ENCODE results near the gene ABRAXAS1.
"Not testable (repeated sequence)": the region's sequence is repeated elsewhere in the genome, so short reads cannot be mapped to it uniquely, and the experiment has no call there.

The ABRAXAS1 gene

DNA sequence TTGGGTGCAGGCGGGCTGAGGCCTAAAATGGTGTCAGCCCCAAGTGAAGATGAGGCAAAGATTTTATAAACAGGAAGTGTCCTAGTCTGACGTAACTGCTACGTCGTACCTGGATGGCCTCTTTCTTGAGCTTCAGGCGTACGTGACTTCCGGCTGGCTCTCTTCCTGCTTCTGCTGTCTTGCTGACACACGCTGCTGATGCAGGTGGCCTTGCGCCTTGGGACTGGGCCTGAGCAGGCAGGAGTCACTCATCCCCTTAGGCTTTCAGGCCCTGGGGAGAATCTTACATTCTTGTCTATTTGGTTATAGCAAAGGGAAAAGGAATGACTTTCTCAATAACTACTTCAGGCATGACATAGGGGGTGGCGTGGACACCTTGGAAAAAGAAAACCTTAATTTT is 20.1 kb upstream of the ABRAXAS1 start:
- H3K4me3 ChIP-seq (ENCODE audit: low read depth, low read length) = no peak overlapping the region
- TF ChIP-seq, protein P1, sequence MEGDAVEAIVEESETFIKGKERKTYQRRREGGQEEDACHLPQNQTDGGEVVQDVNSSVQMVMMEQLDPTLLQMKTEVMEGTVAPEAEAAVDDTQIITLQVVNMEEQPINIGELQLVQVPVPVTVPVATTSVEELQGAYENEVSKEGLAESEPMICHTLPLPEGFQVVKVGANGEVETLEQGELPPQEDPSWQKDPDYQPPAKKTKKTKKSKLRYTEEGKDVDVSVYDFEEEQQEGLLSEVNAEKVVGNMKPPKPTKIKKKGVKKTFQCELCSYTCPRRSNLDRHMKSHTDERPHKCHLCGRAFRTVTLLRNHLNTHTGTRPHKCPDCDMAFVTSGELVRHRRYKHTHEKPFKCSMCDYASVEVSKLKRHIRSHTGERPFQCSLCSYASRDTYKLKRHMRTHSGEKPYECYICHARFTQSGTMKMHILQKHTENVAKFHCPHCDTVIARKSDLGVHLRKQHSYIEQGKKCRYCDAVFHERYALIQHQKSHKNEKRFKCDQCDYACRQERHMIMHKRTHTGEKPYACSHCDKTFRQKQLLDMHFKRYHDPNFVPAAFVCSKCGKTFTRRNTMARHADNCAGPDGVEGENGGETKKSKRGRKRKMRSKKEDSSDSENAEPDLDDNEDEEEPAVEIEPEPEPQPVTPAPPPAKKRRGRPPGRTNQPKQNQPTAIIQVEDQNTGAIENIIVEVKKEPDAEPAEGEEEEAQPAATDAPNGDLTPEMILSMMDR (IDR thresholded peaks at IDR 0.05; ENCODE audit: borderline replicate concordance, insufficient read depth, low read depth, low read length) = no peak

DNA sequence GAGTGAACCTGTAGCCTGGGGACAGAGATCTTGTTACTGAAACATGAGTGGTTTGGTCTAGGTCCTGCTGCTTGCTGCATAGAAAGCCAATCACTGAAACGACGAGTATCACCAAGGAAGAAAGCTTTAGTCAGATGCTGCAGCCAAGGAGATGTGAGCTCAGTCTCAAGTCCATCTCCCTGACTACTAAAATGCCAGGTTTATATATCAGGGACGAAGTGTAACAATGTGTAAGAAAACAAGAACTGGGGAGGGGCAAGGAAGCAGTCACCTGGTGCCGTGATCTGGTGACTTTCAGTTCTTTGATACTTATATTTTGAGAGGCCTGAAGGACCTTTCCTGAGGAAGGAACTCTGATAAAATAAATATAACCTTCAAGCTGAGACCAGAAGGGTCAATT is 19.6 kb upstream of the ABRAXAS1 start:
- no peak overlapping the region for H3K4me3 ChIP-seq (ENCODE audit: low read depth, low read length)
- TF ChIP-seq, protein P1 (IDR thresholded peaks at IDR 0.05; ENCODE audit: borderline replicate concordance, insufficient read depth, low read depth, low read length) = no peak

DNA sequence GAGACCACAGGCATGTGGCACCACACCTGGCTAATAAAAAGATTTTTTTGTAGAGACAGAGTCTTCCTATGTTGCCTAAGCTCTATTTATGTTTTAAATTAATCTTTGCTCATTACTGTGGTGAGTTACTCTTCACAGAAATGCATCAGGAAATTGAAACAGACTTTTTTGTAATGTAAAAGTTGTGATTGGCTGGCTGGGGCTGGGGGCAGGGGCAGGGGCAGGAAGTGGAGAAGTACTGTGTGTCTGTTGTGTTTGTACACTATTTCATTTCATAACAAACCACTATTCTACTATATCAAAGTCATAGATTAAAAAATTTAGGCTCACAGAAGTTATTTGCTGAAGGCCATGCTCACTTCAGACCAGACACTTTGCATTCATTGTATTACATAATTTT is 19.1 kb upstream of the ABRAXAS1 start:
- no peak overlapping the region for H3K4me3 ChIP-seq (ENCODE audit: low read depth, low read length)
- TF ChIP-seq, protein P1 (IDR thresholded peaks at IDR 0.05; ENCODE audit: borderline replicate concordance, insufficient read depth, low read depth, low read length) = no peak

DNA sequence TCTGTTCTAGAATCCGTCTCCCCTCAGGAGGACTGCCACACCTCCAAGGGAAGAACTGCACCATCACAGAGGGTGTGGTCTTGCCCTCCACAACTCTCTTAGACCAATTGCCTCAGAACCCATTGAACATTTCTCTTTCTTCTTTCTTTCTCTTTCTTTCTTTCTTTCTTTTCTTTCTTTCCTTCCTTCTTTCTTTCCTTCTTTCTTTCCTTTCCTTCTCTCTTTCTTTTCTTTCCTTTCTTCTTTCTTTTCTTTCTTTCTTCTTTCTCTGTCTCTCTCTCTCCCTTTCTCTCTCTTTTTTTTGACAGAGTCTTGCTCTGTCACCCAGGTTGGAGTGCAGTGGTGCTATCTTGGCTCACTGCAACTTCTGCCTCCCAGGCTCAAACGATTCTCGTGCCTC is 16.8 kb upstream of the ABRAXAS1 start:
- H3K4me3 ChIP-seq (ENCODE audit: low read depth, low read length) = not testable (repeated sequence)

DNA sequence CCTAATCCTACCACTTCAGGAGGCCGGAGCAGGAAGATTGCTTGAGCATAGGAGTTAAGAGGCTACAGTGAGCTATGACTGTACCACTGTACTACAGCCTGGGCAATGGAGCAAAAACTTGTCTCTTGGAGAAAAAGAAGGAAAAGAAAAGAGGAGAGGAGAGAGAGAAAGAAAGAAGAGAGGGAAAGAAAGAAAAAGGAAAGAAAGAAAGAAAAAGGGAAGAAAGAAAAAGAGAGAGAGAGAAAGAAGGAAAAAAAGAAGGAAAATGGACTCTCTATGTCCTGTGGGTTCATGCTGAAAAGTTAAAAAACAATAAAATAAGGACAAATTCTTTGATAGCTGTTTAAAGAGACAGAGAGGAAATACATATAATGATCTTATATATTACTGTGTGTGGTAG is 13.3 kb upstream of the ABRAXAS1 start:
- no peak overlapping the region for H3K4me3 ChIP-seq (ENCODE audit: low read depth, low read length)
- TF ChIP-seq, protein P1 (IDR thresholded peaks at IDR 0.05; ENCODE audit: borderline replicate concordance, insufficient read depth, low read depth, low read length) = no peak

DNA sequence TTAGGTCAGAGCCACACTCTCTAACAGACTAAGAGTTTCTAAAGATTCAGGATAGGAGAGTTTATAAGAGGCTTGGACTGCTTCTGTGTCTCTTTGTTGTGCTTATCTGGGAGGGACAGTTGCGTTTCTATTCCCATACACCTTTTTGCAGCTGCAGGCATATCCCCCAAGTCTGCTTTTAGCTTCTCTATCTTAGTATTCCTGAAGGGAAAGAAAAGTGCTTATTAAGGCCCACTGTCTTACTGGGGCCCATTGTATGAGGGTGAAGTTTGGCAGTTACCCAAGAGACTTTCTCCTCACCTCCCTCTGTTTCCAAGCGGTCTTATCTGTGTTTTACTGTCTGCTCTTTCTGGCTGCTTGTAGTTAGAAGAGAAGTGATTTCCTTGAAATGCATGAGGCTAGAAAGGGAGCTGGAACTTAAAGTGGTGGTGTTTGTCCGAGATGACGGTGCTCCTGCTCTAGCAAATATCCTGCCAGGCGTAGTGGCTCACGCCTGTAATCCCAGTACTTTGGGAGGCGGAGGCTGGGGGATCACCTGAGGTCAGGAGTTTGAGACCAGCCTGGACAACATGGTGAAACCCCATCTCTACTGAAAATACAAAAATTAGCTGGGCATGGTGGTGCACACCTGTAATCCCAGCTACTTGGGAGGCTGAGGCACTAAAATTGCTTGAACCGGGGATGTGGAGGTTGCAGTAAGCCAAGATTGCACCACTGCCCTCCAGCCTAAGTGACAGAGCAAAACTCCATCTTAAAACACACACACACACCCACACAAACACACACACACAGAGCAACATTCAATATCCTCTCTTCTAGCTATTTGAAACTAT is 11.4 kb upstream of the ABRAXAS1 start:
- H3K4me3 ChIP-seq (ENCODE audit: low read depth, low read length) = not testable (repeated sequence)

DNA sequence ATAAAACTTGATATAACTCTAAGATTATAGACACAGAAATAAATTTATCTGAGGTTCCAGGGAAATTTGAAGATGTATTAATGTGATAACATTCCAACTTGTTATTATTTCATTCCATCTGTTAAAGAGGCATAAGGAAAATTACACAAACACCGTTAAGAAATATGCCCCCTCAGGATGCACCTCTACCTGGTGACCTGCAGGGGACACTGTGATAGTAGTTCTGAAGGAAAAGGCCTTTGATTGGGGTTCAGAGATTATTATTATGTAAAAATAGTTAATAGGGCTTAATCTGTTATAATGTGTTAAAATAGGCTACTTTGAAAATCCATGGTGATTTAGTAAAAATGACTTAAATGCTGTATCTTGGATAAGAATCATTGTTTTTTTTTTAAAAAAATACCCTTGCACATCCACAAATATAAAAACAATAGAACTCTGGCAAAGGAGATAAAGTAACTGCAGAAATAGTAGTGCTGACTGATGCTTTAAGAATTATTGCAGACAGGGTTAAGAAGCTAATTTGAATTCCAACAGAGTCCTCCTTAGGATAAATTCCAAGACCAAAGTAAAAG is 6.1 kb upstream of the ABRAXAS1 start:
- H3K4me3 ChIP-seq (ENCODE audit: low read depth, low read length) = no peak overlapping the region
- TF ChIP-seq, protein P1 (IDR thresholded peaks at IDR 0.05; ENCODE audit: borderline replicate concordance, insufficient read depth, low read depth, low read length) = peak; percentile 84

DNA sequence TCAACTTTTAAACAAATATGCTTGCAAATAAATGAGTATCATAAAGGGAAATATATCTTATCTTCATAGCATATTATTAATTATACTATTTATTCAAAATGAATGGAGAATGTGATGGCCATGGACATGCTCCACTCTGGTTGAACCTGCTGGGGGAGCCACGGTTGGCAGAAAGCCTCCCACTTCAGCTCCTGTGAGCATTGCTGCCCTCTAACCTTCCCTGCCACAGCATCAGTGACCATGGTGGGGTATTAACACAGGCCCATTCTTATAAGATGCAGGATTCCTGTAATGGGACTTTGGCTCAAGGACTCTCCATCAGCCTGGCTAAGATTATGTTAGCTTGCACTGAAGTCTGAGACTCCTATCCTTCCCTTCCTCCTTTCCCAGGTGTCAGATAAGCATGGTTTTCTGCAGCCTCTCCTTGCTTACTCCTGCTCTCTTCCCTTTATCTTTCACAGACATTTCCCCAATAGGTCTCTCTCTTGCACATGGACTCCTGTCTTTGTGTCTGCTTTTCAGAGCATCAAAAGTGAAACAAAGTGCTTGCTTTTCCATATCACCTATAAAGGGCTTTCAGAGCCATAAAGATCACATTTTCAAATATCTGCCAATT is 4.9 kb upstream of the ABRAXAS1 start:
- H3K4me3 ChIP-seq (ENCODE audit: low read depth, low read length) = no peak overlapping the region
- TF ChIP-seq, protein P1 (IDR thresholded peaks at IDR 0.05; ENCODE audit: borderline replicate concordance, insufficient read depth, low read depth, low read length) = no peak

Measured in GM12875 (cell line).